AG10803 (cell line): Measurements from ENCODE around the gene GPR146.
"Not testable (repeated sequence)": the region's sequence is repeated elsewhere in the genome, so short reads cannot be mapped to it uniquely, and the experiment has no call there.

Experiments
- DNase-seq: peaks from one replicate; pipeline ENCODE4 v3.0.0; 2010; ENCODE audit warnings: low read depth
- H3K4me3 ChIP-seq: 2 replicates; pipeline ENCODE4 v1.5.1; 2011; ENCODE audit warnings: mild to moderate bottlenecking, low read length, control low read depth
- TF ChIP-seq, protein P1 (sequence below): conservative IDR thresholded peaks from 2 replicates; pipeline ENCODE4 v1.5.1; 2011; ENCODE audit warnings: mild to moderate bottlenecking, low read length, control low read depth, inconsistent platforms

The GPR146 gene

DNA sequence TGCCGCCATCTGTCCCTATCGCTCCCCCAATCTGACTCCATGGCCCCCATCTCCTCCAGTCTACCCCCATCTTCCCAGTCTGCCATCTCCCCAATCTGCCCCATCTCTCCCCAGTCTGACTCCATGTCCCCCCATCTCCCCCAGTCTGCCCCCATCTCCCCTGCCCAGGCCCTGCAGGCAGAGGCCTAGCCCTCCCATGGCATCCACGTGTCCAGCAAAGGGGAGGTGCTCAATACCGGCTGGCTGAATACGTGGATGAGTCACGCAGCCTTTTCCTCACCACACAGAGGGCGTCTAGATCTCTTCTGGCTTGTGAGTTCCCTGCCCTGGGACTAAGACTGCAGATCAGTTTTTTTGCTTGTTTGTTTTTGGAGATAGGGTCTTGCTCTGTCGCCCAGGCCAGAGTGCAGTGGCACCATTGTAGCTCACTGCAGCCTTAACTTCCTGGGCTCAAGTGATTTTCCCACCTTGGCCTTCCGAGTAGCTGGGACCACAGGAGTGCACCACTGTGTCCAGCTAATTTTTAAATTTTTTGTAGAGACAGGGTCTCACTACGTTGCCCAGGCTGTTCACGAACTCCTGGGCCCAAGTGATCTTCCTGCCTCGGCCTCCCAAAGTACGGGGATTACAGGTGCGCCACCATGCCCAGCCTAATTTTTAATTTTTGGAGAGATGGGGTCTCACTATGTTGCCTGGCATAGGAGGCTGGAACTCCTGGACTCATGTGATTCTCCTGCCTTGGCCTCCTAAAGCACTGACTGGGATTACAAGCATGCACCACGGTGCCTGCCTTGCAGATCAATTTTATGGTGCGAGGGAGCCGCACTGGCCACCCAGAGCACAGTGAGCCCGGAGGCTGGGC lies 15.3 kb upstream of the GPR146 start:
- DNase-seq: peak; percentile 91
- peak overlapping the region; percentile 53 for H3K4me3 ChIP-seq
- TF ChIP-seq, protein P1, sequence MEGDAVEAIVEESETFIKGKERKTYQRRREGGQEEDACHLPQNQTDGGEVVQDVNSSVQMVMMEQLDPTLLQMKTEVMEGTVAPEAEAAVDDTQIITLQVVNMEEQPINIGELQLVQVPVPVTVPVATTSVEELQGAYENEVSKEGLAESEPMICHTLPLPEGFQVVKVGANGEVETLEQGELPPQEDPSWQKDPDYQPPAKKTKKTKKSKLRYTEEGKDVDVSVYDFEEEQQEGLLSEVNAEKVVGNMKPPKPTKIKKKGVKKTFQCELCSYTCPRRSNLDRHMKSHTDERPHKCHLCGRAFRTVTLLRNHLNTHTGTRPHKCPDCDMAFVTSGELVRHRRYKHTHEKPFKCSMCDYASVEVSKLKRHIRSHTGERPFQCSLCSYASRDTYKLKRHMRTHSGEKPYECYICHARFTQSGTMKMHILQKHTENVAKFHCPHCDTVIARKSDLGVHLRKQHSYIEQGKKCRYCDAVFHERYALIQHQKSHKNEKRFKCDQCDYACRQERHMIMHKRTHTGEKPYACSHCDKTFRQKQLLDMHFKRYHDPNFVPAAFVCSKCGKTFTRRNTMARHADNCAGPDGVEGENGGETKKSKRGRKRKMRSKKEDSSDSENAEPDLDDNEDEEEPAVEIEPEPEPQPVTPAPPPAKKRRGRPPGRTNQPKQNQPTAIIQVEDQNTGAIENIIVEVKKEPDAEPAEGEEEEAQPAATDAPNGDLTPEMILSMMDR: no peak

DNA sequence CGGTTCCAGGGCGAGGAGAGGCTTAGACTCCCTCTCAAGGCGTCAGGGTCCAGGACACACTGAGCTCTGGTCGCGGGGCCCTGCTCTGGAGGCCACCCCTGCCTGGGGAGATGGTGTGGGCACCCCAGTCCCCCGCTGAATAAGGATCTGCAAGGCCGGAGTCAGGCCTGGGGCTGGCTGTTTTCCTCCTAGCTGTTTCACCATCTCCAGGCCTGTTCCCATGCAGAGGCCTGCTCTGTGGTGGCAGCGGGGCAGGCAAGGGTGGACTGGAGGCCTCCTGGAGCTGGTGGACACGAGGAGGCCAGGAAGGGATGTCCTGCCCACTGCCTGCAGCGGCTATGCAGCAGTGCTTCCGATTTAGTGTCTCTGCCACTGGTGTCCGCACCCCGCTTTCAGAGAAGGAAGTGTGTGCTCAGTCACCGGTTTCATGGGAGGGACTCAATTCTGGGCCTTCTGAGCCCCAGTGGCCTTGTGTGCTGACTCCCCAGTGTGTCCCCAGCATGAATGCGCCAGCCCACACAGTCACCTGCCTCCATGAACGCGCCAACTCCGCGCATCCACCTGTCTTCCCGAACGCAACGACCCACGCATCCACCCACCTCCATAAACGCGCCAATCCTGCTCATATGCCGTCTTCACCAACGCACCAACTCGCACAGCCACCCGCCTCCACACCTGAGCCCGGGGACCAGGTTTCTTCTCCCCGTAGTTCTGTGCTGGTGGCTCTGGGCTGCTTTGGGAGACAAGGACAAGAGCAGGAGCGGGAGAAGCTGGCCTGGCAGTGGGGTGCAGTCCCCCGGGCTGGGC lies 14.5 kb upstream of the GPR146 start:
- H3K4me3 ChIP-seq: no peak overlapping the region
- TF ChIP-seq, protein P1: no peak
- no peak for DNase-seq

GRCh38 chr7:1030444-1031070 lies 13.8 kb upstream of the GPR146 start:
- TF ChIP-seq, protein P1: no peak
- no peak for DNase-seq
- no peak overlapping the region for H3K4me3 ChIP-seq

DNA sequence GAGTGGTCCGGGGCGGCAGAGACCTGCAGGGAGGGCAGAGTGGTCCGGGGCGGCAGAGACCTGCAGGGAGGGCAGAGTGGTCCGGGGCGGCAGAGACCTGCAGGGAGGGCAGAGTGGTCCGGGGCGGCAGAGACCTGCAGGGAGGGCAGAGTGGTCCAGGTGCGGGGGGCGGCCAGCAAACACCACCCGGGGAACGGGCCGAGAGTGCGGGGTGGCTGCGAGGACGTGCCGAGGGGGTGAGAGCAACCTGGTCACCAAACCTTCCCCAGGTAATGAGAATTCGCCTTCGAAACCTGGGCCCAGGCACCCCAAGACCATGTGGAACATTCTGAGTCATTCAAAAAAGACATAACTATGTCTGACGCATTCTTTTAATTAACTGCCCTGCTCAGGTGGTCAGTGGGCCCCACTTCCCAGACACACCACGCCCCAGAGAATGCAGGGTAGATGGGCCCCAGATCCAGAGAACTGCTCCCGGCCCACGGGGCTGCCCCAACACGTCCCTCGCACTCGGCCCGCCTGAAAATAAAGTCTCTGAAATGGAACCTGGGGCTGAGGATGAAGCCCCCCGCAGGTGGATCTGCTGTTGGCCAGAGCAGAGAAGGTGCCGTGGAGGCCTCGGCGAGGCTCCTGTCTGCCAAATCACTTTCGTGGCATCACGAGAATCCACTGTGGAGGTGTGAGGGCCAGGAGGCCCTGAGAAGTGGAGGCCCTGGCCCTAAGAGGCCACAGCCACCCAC lies 12.5 kb upstream of the GPR146 start:
- TF ChIP-seq, protein P1: no peak
- no peak for DNase-seq
- no peak overlapping the region for H3K4me3 ChIP-seq

DNA sequence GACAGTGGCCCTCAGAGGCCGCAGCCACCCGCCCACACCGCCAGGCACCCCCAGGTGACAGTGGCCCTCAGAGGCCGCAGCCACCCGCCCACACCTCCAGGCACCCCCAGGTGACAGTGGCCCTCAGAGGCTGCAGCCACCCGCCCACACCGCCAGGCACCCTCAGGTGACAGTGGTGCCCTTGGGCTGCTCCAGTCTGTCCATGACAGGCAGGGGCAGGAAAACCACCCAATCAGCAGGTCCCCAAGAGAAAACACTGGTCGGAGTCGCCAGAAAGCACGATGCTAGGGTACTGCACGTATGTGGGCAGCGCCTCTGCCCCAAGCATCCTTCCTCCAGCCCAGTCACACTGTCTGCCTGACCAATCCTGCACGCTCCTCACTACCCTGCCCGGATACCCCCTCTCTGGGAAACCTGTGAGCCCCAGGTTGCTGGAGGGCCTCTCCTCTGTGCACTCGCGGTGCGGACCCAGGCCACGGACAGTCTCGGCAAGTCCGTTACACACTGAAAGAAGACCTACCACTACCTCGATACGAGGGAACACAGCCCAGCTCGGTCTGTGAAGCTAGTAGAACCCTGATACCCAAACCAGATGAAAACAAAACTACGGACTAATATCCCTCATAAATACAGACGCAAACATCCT lies 11.7 kb upstream of the GPR146 start:
- DNase-seq: no peak
- no peak overlapping the region for H3K4me3 ChIP-seq
- TF ChIP-seq, protein P1: no peak

GRCh38 chr7:1033546-1034145 lies 10.7 kb upstream of the GPR146 start:
- no peak overlapping the region for H3K4me3 ChIP-seq
- no peak for DNase-seq
- TF ChIP-seq, protein P1: no peak

- not testable (repeated sequence) for H3K4me3 ChIP-seq, DNase-seq
Measured at GRCh38 chr7:1034769-1035168, 9.6 kb upstream of the GPR146 start.

DNA sequence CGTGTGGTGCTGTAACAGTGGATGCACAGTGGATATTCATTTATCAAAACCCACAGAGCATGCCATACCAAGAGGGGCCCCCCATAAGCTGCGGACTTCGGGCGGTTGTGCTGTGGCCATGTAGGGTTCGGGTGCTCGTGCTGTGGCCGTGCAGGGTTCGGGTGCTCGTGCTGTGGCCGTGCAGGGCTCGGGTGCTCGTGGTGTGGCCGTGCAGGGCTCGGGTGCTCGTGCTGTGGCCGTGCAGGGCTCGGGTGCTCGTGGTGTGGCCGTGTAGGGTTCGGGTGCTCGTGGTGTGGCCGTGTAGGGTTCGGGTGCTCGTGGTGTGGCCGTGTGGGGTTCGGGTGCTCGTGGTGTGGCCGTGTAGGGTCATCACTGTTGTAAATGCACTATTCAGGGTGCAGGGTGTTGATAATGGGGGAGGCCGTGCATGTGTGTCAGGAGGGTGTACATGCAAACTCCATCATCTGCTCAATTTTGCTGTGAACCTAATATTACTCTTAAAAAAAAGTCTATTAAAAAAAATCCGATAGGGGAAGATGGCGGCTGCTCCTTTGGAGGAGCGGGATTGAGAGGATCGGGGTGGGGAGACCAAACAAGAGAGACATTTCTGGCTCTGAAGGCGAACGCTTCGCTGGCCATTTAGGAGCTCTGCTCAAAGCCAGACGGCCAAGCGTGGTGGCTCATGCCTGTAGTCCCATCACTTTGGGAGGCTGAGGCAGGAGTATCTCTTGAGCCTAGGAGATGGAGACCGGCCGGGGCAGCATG lies 8.0 kb upstream of the GPR146 start:
- DNase-seq, H3K4me3 ChIP-seq: not testable (repeated sequence)

GRCh38 chr7:1040233-1040632 lies 4.1 kb upstream of the GPR146 start:
- H3K4me3 ChIP-seq, DNase-seq: not testable (repeated sequence)
